GM06990 (cell line): ENCODE results near the gene SEC24B.

ENCODE experiments used
- DNase-seq: peaks from one replicate; pipeline ENCODE4 v3.0.0-alpha.2; 2011; ENCODE audit not compliant: insufficient read length; ENCODE audit errors: extremely low read depth
- H3K27me3 ChIP-seq: replicated peaks from 2 replicates; pipeline ENCODE4 v1.6.0; 2011; ENCODE audit warnings: low read length; ENCODE audit not compliant: control insufficient read depth, insufficient read depth
- H3K36me3 ChIP-seq: 2 replicates; pipeline ENCODE4 v1.5.1; 2011; ENCODE audit warnings: low read length; ENCODE audit not compliant: control insufficient read depth, insufficient read depth
- H3K4me3 ChIP-seq: replicated peaks from 2 replicates; pipeline ENCODE4 v1.5.1; 2011; ENCODE audit warnings: low read depth, mild to moderate bottlenecking, control low read depth, low read length
- TF ChIP-seq, protein P1 (sequence below): IDR thresholded peaks from 2 replicates; pipeline ENCODE4 v1.5.1; 2011; ENCODE audit warnings: low read length, control low read depth, mild to moderate bottlenecking, inconsistent platforms; ENCODE audit not compliant: insufficient read depth, poor library complexity, severe bottlenecking

SEC24B gene

DNA sequence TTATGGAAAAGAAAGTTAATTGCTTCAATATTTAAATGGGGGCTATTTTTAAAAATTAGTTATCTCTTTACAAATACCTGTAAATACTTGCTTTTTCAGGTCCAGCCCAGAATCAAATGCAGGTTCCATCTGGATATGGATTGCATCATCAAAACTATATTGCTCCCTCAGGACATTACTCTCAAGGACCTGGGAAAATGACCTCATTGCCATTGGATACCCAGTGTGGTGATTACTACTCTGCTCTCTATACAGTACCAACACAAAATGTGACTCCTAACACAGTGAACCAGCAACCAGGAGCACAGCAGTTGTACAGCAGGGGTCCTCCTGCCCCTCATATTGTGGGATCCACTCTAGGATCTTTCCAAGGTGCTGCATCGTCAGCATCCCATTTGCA is 29.2 kb downstream of the SEC24B start:
- TF ChIP-seq, protein P1, sequence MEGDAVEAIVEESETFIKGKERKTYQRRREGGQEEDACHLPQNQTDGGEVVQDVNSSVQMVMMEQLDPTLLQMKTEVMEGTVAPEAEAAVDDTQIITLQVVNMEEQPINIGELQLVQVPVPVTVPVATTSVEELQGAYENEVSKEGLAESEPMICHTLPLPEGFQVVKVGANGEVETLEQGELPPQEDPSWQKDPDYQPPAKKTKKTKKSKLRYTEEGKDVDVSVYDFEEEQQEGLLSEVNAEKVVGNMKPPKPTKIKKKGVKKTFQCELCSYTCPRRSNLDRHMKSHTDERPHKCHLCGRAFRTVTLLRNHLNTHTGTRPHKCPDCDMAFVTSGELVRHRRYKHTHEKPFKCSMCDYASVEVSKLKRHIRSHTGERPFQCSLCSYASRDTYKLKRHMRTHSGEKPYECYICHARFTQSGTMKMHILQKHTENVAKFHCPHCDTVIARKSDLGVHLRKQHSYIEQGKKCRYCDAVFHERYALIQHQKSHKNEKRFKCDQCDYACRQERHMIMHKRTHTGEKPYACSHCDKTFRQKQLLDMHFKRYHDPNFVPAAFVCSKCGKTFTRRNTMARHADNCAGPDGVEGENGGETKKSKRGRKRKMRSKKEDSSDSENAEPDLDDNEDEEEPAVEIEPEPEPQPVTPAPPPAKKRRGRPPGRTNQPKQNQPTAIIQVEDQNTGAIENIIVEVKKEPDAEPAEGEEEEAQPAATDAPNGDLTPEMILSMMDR: no peak
- peaks cover 9% of the 10 kb centered on the region for H3K36me3 ChIP-seq
- DNase-seq: no peak
- H3K4me3 ChIP-seq: no peak overlapping the region
- H3K27me3 ChIP-seq: no peaks in the 10 kb centered on the region

DNA sequence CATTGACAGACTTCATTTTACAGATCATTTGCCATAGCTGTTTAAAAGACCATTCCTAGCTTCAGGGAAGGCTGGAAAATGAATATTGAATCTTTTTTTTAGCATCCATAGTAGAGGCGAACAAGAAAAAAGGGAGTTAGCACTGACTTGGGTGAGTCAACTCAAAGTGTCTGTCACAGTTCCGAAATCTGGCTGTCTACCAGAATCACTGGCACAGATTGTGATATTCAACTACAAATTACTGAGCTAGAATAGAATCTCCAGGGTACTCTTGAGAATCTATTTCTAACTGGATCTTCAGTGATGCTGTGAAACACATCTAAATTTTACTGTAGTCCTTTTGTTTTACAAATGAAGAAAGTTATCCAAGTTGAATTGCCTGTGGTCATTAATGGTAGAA is 31.5 kb downstream of the SEC24B start:
- DNase-seq: no peak
- Histone ChIP-seq H3K36me3 (peaks cover 9% of the 10 kb centered on the region), H3K27me3 (no peaks in the 10 kb centered on the region), H3K4me3 (no peak overlapping the region)
- TF ChIP-seq, protein P1: no peak

DNA sequence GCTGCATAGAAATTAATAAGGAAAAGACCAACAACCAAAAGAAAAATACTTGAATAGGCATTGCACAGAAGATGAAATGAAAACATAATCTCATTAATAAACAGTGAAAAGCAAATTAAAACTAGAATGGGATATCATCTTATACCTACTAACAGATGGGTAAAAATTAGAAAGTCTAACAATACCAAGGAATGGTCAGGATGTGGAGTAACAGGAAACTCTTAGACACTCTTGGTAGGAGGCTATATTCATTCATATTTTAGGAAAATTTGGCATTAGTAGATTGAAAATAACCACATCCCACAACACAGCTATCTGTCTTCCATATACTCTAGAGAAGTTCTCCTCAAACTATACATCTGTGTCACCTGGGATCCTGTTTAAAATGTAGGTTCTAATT is 36.3 kb downstream of the SEC24B start:
- H3K27me3 ChIP-seq: no peaks in the 10 kb centered on the region
- TF ChIP-seq, protein P1: no peak
- no peak for DNase-seq
- peaks cover 2% of the 10 kb centered on the region; the same call in 1 of the 2 replicates for H3K36me3 ChIP-seq
- H3K4me3 ChIP-seq: no peak overlapping the region

DNA sequence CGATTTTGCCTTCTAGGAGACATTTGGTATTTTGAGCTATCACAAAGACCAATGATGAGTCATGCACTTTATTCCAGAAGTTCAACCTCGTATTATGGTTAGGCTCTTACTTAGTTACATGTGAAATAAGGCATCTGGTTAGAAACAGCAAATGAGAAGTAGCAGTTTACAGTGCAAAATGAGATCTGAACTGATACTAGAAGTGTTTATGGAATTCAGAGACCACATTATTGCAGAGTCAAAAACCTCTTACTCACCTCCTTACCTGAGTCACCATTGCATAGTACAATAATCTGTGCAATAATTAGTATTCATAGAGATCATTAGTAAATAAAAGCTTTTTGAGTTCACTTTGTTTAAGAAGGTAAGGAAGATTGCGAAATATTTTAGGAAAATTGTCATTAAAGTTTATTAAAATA is 38.7 kb downstream of the SEC24B start:
- Histone ChIP-seq H3K27me3 (no peaks in the 10 kb centered on the region), H3K4me3 (no peak overlapping the region), H3K36me3 (0 out of 2 replicates have a peak, but pooled peaks cover 2% of the 10 kb centered on the region)
- DNase-seq: no peak
- TF ChIP-seq, protein P1: no peak

DNA sequence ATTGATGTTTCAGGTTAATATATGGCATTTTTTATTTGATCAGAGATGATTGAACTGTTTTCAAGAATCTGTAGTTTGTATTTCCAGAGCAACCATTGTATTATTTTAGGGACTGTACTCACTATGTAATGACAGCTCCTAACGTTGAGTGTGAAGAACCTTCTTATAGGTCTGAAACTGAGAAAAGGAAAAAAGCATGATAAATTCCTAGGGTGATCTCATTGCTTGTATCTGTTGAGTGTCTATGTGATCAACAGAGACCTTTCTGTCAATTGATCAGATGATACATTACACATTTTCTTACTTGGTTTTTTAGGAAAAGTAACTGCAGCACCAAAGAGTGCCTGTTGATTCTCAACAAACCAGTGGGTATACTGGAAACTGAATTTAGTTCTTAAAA is 40.2 kb downstream of the SEC24B start:
- TF ChIP-seq, protein P1: no peak
- no peak overlapping the region for H3K4me3 ChIP-seq
- H3K27me3 ChIP-seq: no peaks in the 10 kb centered on the region
- 0 out of 2 replicates have a peak, but pooled peaks cover 2% of the 10 kb centered on the region for H3K36me3 ChIP-seq
- no peak for DNase-seq

DNA sequence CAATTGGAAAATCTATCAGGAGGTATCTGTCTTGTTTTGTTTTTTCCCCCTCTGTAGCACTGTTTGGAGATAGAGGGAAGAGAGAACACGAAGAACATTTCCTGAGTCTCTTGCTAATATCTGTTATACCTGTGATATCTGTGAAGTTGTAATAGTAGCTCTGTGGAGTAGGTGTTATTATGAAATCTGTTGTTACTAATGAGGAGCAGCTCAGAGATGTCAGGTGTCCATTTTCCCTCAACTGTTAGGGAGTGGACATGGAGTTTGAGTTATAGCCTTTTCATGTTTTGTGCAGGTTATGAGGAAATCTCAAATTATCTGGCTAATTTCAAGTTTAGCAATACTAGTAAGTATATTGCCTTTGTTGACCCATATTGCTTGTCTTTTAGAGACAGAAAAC is 52.4 kb downstream of the SEC24B start:
- no peak for DNase-seq
- TF ChIP-seq, protein P1: no peak
- Histone ChIP-seq H3K36me3 (no peaks in the 10 kb centered on the region; the same call in none of the 2 replicates), H3K4me3 (no peak overlapping the region), H3K27me3 (no peaks in the 10 kb centered on the region)
